ENCODE results near the gene PRR33.

PRR33 gene

DNA sequence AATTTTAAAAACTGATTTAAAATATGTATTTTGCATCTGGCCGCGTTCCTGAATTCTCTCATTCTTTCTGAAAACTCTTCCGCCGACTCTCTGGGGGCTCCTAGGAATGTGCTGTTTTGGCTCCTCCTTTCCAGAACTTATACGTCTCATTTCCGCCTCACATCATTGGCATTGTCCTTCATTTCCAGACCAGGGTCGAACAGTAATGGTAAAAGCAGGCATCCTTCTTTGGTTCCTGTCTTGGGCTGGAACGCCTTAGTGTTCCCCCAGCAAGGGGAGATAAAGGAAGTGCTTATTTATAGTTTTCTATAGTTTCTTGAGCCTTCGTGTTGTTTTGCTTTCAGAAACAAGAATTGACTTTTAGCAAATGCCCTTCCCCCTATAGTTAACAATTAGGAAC lies 16.9 kb upstream of the PRR33 start:
- no peak for TF ChIP-seq EZH2 (IDR thresholded peaks at IDR 0.05; ENCODE audit: borderline replicate concordance, low read depth, low read length, severe bottlenecking)
- TF ChIP-seq, protein P1, sequence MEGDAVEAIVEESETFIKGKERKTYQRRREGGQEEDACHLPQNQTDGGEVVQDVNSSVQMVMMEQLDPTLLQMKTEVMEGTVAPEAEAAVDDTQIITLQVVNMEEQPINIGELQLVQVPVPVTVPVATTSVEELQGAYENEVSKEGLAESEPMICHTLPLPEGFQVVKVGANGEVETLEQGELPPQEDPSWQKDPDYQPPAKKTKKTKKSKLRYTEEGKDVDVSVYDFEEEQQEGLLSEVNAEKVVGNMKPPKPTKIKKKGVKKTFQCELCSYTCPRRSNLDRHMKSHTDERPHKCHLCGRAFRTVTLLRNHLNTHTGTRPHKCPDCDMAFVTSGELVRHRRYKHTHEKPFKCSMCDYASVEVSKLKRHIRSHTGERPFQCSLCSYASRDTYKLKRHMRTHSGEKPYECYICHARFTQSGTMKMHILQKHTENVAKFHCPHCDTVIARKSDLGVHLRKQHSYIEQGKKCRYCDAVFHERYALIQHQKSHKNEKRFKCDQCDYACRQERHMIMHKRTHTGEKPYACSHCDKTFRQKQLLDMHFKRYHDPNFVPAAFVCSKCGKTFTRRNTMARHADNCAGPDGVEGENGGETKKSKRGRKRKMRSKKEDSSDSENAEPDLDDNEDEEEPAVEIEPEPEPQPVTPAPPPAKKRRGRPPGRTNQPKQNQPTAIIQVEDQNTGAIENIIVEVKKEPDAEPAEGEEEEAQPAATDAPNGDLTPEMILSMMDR (IDR thresholded peaks at IDR 0.05; ENCODE audit: borderline replicate concordance, extremely low read depth, low read length, poor library complexity, severe bottlenecking) = no peak
- H2AFZ ChIP-seq (ENCODE audit: low read depth, low read length) = no peak overlapping the region
- no peak overlapping the region for H3K4me2 ChIP-seq (ENCODE audit: insufficient read depth, low read length)
- no peaks in the 10 kb centered on the region for H3K9me3 ChIP-seq (ENCODE audit: insufficient read depth, low read length, severe bottlenecking)
- H3K79me2 ChIP-seq (ENCODE audit: insufficient read depth, low read length) = no peaks in the 10 kb centered on the region
- H3K27ac ChIP-seq (ENCODE audit: low read length) = no peak overlapping the region
- no peak for ATAC-seq (ENCODE audit: insufficient read depth, low read depth)
- H3K36me3 ChIP-seq (ENCODE audit: insufficient read depth, low read length) = no peaks in the 10 kb centered on the region
- H4K20me1 ChIP-seq (ENCODE audit: insufficient read depth, low read length) = no peaks in the 10 kb centered on the region
- H3K4me3 ChIP-seq (ENCODE audit: low read depth in 1 of 2, low read length in 2 of 2) = no peak overlapping the region
- H3K27me3 ChIP-seq (ENCODE audit: insufficient read depth, low read length, poor library complexity) = no peaks in the 10 kb centered on the region
- H3K4me1 ChIP-seq (ENCODE audit: insufficient read depth, low read length) = no peaks in the 10 kb centered on the region
- no peak overlapping the region for H3K9ac ChIP-seq (ENCODE audit: low read depth, low read length)
- no peak for DNase-seq

DNA sequence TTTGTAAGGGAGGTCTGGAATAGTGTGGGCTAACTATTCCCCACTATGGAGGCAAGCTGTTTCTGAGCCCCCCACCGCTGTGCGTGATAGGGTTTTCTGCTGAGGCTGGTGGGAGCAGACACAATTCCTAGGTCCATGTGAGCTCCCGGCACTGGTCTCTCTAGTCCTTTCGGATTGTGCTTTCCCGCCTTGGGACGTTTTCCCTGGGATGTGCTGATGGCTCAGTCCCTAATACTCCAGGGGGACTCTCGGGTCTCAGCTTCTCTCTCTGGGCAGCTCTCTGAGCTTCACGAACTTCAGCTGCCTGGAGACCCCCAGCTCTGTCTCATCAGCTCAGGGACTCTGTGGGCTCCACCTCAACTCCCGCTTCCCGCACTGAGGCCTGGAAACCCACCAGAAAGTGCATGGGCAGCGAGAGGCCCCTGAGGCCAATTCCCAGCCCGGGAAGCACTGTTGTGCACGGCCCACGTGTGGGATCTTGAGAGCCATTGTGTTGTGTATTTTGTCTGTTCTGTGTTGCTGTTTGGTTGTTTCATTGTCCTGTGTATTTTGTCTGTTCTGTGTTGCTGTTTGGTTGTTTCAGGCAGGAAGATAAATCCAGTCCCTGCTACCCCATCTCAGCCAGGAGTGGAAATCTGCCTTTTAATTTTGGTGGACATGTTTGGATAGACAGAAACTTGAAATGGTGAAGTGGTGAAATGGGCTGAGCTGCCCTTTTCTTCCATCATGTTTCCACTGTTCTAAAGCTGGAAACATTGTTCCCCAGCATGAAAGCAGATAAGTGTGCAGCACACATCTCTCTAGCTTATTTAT lies 15.1 kb upstream of the PRR33 start:
- H3K4me3 ChIP-seq (ENCODE audit: low read depth in 1 of 2, low read length in 2 of 2) = no peak overlapping the region
- H3K4me2 ChIP-seq (ENCODE audit: insufficient read depth, low read length) = no peak overlapping the region
- H3K36me3 ChIP-seq (ENCODE audit: insufficient read depth, low read length) = no peaks in the 10 kb centered on the region
- H3K27me3 ChIP-seq (ENCODE audit: insufficient read depth, low read length, poor library complexity) = no peaks in the 10 kb centered on the region
- no peak for TF ChIP-seq EZH2 (IDR thresholded peaks at IDR 0.05; ENCODE audit: borderline replicate concordance, low read depth, low read length, severe bottlenecking)
- H2AFZ ChIP-seq (ENCODE audit: low read depth, low read length) = no peak overlapping the region
- ATAC-seq (ENCODE audit: insufficient read depth, low read depth) = no peak
- no peaks in the 10 kb centered on the region for H3K4me1 ChIP-seq (ENCODE audit: insufficient read depth, low read length)
- H3K9me3 ChIP-seq (ENCODE audit: insufficient read depth, low read length, severe bottlenecking) = no peaks in the 10 kb centered on the region
- H3K27ac ChIP-seq (ENCODE audit: low read length) = no peak overlapping the region
- H3K79me2 ChIP-seq (ENCODE audit: insufficient read depth, low read length) = no peaks in the 10 kb centered on the region
- no peak for DNase-seq
- H3K9ac ChIP-seq (ENCODE audit: low read depth, low read length) = no peak overlapping the region
- H4K20me1 ChIP-seq (ENCODE audit: insufficient read depth, low read length) = no peaks in the 10 kb centered on the region

DNA sequence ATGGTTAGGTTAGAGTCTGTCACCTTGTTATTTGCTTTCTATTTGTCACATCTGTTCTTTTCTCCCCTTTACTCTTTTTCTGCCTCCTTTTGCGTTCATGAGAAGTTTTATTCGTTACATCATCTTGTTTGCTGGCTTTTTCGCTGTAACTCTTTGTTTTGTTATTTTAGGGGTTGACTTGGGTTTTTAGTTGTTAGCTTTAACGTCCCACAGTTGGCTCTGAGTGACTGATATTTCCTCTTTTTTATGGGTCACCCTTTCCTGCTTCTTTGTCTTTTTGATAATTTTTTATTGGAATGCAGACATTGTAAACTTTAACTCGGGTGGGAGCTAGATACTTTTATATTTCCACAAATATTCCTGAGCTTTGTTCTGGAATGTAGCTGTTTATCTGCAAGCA lies 14.5 kb upstream of the PRR33 start:
- TF ChIP-seq EZH2 (IDR thresholded peaks at IDR 0.05; ENCODE audit: borderline replicate concordance, low read depth, low read length, severe bottlenecking) = no peak
- TF ChIP-seq, protein P1 (IDR thresholded peaks at IDR 0.05; ENCODE audit: borderline replicate concordance, extremely low read depth, low read length, poor library complexity, severe bottlenecking) = no peak
- no peak for DNase-seq
- H3K27me3 ChIP-seq (ENCODE audit: insufficient read depth, low read length, poor library complexity) = no peaks in the 10 kb centered on the region
- H3K27ac ChIP-seq (ENCODE audit: low read length) = no peak overlapping the region
- no peaks in the 10 kb centered on the region for H3K4me1 ChIP-seq (ENCODE audit: insufficient read depth, low read length)
- H3K36me3 ChIP-seq (ENCODE audit: insufficient read depth, low read length) = no peaks in the 10 kb centered on the region
- H4K20me1 ChIP-seq (ENCODE audit: insufficient read depth, low read length) = no peaks in the 10 kb centered on the region
- H3K9me3 ChIP-seq (ENCODE audit: insufficient read depth, low read length, severe bottlenecking) = no peaks in the 10 kb centered on the region
- H3K79me2 ChIP-seq (ENCODE audit: insufficient read depth, low read length) = no peaks in the 10 kb centered on the region
- ATAC-seq (ENCODE audit: insufficient read depth, low read depth) = no peak
- H2AFZ ChIP-seq (ENCODE audit: low read depth, low read length) = no peak overlapping the region
- no peak overlapping the region for H3K4me2 ChIP-seq (ENCODE audit: insufficient read depth, low read length)
- H3K4me3 ChIP-seq (ENCODE audit: low read depth in 1 of 2, low read length in 2 of 2) = no peak overlapping the region
- H3K9ac ChIP-seq (ENCODE audit: low read depth, low read length) = no peak overlapping the region

DNA sequence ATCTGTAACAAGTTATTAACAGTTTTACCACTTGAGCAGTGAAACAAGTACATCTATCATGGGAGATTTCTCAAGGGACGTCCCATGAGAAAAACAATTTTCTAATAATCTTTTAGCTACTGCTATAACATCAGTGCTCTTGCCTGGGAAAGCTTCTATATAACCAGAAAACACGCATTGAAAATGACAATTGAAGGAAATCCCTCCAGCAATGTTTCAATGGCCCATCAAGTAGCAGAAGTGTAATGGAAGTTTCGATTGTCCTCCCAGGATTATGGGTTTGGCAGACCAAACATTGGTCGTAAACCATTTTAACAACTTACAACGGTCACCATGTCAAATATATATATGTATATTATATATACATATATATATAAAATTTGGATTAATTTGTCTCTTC lies 8.0 kb upstream of the PRR33 start:
- no peak overlapping the region for H3K9ac ChIP-seq (ENCODE audit: low read depth, low read length)
- no peak overlapping the region for H3K27ac ChIP-seq (ENCODE audit: low read length)
- peaks cover 6% of the 10 kb centered on the region for H3K27me3 ChIP-seq (ENCODE audit: insufficient read depth, low read length, poor library complexity)
- H3K9me3 ChIP-seq (ENCODE audit: insufficient read depth, low read length, severe bottlenecking) = no peaks in the 10 kb centered on the region
- H3K4me2 ChIP-seq (ENCODE audit: insufficient read depth, low read length) = no peak overlapping the region
- no peak overlapping the region for H2AFZ ChIP-seq (ENCODE audit: low read depth, low read length)
- H3K36me3 ChIP-seq (ENCODE audit: insufficient read depth, low read length) = no peaks in the 10 kb centered on the region
- ATAC-seq (ENCODE audit: insufficient read depth, low read depth) (no peak), DNase-seq (no peak)
- H4K20me1 ChIP-seq (ENCODE audit: insufficient read depth, low read length) = no peaks in the 10 kb centered on the region
- TF ChIP-seq, protein P1 (IDR thresholded peaks at IDR 0.05; ENCODE audit: borderline replicate concordance, extremely low read depth, low read length, poor library complexity, severe bottlenecking) = no peak
- TF ChIP-seq EZH2 (IDR thresholded peaks at IDR 0.05; ENCODE audit: borderline replicate concordance, low read depth, low read length, severe bottlenecking) = no peak
- no peaks in the 10 kb centered on the region for H3K79me2 ChIP-seq (ENCODE audit: insufficient read depth, low read length)
- no peak overlapping the region for H3K4me3 ChIP-seq (ENCODE audit: low read depth in 1 of 2, low read length in 2 of 2)
- H3K4me1 ChIP-seq (ENCODE audit: insufficient read depth, low read length) = no peaks in the 10 kb centered on the region

Measured in DND-41 (cell line).